LNCAP (cell line): ENCODE data around the gene ARHGEF28.

Source experiments
- CTCF ChIP-seq: fragments of 450-650 bp; IDR thresholded peaks from 2 replicates; pipeline ENCODE4 v1.5.1; 2017; ENCODE audit warnings: mild to moderate bottlenecking

Gene ARHGEF28, protein sequence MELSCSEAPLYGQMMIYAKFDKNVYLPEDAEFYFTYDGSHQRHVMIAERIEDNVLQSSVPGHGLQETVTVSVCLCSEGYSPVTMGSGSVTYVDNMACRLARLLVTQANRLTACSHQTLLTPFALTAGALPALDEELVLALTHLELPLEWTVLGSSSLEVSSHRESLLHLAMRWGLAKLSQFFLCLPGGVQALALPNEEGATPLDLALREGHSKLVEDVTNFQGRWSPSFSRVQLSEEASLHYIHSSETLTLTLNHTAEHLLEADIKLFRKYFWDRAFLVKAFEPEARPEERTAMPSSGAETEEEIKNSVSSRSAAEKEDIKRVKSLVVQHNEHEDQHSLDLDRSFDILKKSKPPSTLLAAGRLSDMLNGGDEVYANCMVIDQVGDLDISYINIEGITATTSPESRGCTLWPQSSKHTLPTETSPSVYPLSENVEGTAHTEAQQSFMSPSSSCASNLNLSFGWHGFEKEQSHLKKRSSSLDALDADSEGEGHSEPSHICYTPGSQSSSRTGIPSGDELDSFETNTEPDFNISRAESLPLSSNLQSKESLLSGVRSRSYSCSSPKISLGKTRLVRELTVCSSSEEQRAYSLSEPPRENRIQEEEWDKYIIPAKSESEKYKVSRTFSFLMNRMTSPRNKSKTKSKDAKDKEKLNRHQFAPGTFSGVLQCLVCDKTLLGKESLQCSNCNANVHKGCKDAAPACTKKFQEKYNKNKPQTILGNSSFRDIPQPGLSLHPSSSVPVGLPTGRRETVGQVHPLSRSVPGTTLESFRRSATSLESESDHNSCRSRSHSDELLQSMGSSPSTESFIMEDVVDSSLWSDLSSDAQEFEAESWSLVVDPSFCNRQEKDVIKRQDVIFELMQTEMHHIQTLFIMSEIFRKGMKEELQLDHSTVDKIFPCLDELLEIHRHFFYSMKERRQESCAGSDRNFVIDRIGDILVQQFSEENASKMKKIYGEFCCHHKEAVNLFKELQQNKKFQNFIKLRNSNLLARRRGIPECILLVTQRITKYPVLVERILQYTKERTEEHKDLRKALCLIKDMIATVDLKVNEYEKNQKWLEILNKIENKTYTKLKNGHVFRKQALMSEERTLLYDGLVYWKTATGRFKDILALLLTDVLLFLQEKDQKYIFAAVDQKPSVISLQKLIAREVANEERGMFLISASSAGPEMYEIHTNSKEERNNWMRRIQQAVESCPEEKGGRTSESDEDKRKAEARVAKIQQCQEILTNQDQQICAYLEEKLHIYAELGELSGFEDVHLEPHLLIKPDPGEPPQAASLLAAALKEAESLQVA (N-terminal part only)

DNA sequence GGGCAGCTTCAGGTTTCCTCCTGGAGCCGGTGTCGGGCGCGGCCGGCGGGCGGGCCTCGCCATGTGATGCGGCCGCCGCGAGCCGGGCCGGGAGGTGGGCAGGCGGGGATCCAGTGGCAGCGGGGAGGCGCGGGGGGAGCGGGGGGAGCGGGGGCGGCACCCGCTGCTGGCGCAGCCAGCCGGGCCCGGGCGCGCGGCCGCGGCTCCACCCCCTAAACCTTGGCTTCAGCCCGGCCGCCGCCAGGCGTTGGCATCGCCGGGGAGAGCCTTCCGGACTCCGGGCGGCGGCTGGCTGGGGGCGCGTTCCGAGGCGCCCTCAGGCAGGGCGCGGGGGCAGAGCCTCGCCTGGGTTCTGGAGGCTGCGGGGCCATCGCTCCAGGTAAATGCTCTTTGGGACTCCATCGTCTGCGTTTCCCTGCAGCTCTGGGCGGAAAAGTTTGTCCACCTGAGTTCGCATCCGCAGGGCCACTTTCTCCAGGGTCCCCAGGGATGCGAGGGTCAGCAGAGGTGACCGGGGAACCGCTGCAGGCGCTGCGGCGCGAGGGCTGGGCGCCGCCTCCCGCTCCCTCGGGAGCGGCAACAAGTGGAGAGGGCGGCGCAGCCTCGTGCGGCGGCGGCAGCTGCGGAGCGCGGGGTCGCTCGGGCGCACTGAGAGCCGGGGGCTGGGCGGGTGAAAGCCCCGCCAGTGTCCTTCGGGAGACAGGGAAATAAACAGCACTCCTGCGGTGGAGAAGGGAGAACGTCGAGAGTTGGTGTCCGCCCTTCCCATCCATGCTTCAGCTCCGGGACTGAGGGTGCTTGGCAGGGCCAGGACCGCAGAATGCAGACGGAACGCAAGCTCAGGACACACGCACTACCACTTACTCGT lies at the start of gene ARHGEF28:
Gene ARHGEF28, plus strand, starts transcription at position 253 of the 868 bp plus-strand sequence. CDS start 58,656 bp downstream, outside the sequence.
- TF ChIP-seq CTCF, result no peak

- no peak for TF ChIP-seq CTCF
Observed at GRCh38 chr5:73582285-73583145, 43.5 kb upstream of the ARHGEF28 start.

DNA sequence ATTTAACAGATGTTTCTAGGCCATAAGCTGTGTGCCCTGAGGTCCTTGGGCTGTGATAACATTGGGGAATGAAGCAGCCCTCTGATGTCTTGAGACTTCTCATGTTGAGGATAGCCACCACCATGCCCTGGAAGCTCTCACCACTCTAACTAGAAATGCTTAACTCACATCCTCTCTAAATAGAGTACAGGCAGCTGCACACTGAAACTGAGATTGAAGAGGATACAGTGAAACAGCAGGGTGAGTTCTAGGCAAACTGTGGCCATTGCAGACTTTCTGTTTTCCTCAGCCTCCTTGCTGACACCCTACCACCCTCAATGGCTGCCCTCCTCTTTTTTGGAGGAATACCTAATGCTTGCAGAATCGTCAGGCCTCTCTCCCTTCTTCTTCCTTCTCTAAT lies 38.1 kb upstream of the ARHGEF28 start:
- TF ChIP-seq CTCF, result no peak

- TF ChIP-seq CTCF, result peak; percentile 76
Observed at GRCh38 chr5:73591102-73591695, 34.8 kb upstream of the ARHGEF28 start.

GRCh38 chr5:73591698-73592501 lies 34.1 kb upstream of the ARHGEF28 start:
- TF ChIP-seq CTCF, result no peak
